CD4-positive, alpha-beta T cell (primary cell): ENCODE results near the gene TPM3. TPM values are rescaled to one million over a fixed set of nuclear protein-coding genes. Genes with fewer than 3 reads are reported as not detected.
A peak's percentile ranks its signal among the peaks of the same experiment; 100 is the strongest.

Source experiments
- ATAC-seq: fragments of 200-7000 bp; cut with Tn5 transposase; one replicate; pipeline ENCODE4 v1.10.0; 2022; ENCODE audit warnings: mild to moderate bottlenecking; ENCODE audit not compliant: poor library complexity
- CTCF ChIA-PET: fragments of 350-600 bp; sonication (Branson Sonifier 250); formaldehyde crosslinking; loops from one replicate; lab custom pipeline; 2021; ENCODE audit warnings: antibody characterized with exemption, inconsistent platforms; lab: Charles Lee
- POLR2A ChIA-PET: fragments of 350-600 bp; sonication (Branson Sonifier 250); formaldehyde crosslinking; loops from one replicate; lab custom pipeline; 2021; ENCODE audit warnings: antibody characterized with exemption, inconsistent platforms; lab: Charles Lee
- DNase-seq, 14 experiments: peaks; one replicate each; pipeline ENCODE4 v3.0.0-alpha.2; 2013 to 2020; ENCODE audit warnings: mixed read lengths in 2 of 14
- H3K27ac ChIP-seq, 2 donors: one replicate each; pipeline versions ENCODE4 v1.5.1 to v1.7.0; 2013; ENCODE audit warnings: low read length in 2 of 2, low read depth in 1 of 2, mild to moderate bottlenecking in 1 of 2
- H3K27me3 ChIP-seq, 2 experiments: 1 replicate in 1 of 2; 2 replicates in 1 of 2; pipeline versions ENCODE4 v1.6.1 to v1.7.0; 2013; ENCODE audit warnings: low read length in 2 of 2, control low read depth in 1 of 2, mild to moderate bottlenecking in 1 of 2, moderate library complexity in 1 of 2; ENCODE audit not compliant: insufficient read depth in 2 of 2, control insufficient read depth in 1 of 2
- H3K36me3 ChIP-seq: one replicate; pipeline ENCODE4 v1.6.1; 2013; ENCODE audit warnings: low read length, control low read depth; ENCODE audit not compliant: insufficient read depth
- H3K4me1 ChIP-seq: one replicate; pipeline ENCODE4 v1.6.1; 2013; ENCODE audit warnings: low read length, control low read depth; ENCODE audit not compliant: insufficient read depth
- H3K4me3 ChIP-seq: one replicate; pipeline ENCODE4 v1.5.1; 2013; ENCODE audit warnings: mild to moderate bottlenecking, low read length, moderate library complexity
- H3K9me3 ChIP-seq, 2 experiments: 1 replicate in 1 of 2; 2 replicates in 1 of 2; pipeline versions ENCODE4 v1.6.1 to v1.7.0; 2013; ENCODE audit warnings: low read length in 2 of 2, mild to moderate bottlenecking in 2 of 2, control low read depth in 1 of 2, moderate library complexity in 1 of 2; ENCODE audit not compliant: control insufficient read depth in 1 of 2, insufficient read depth in 1 of 2
- H3K27ac Mint-ChIP-seq: one replicate; pipeline ENCODE4 v1.8.0; 2020; ENCODE audit warnings: mixed read lengths
- H3K27me3 Mint-ChIP-seq: one replicate; pipeline ENCODE4 v1.8.0; 2021; ENCODE audit warnings: mixed read lengths
- H3K36me3 Mint-ChIP-seq: one replicate; pipeline ENCODE4 v1.8.0; 2021; ENCODE audit warnings: low read depth, mixed read lengths
- H3K4me1 Mint-ChIP-seq: one replicate; pipeline ENCODE4 v1.8.0; 2021; ENCODE audit warnings: low read depth, mixed read lengths
- H3K4me3 Mint-ChIP-seq: one replicate; pipeline ENCODE4 v1.8.0; 2020; ENCODE audit warnings: mild to moderate bottlenecking, mixed read lengths
- H3K9me3 Mint-ChIP-seq: one replicate; pipeline ENCODE4 v1.8.0; 2020; ENCODE audit warnings: mixed read lengths
- intact Hi-C, 2 experiments: fragments of 100-400 bp; cut with DNase I in 1 of 2; cut with micrococcal nuclease in 1 of 2; formaldehyde crosslinking; loops; one replicate each; pipeline versions ENCODE4 v1.15.1 to v1.9.0; 2023 to 2025; cut with DNase I, micrococcal nuclease
- total RNA-seq, 174 experiments: library from RNA in 2 of 174; stranded (reverse) in 2 of 174; gene quantifications; one replicate each; pipeline ENCODE4 v1.2.3 and lab custom pipeline; 2021 to 2026
- TF ChIP-seq, protein P1 (sequence below): fragments of 200-600 bp; IDR thresholded peaks from one replicate; pipeline ENCODE4 v1.8.0; 2022; ENCODE audit warnings: antibody characterized with exemption, mild to moderate bottlenecking

Gene TPM3
- total RNA-seq, 2 experiments from 2014 or later: 345 to 357 TPM

DNA sequence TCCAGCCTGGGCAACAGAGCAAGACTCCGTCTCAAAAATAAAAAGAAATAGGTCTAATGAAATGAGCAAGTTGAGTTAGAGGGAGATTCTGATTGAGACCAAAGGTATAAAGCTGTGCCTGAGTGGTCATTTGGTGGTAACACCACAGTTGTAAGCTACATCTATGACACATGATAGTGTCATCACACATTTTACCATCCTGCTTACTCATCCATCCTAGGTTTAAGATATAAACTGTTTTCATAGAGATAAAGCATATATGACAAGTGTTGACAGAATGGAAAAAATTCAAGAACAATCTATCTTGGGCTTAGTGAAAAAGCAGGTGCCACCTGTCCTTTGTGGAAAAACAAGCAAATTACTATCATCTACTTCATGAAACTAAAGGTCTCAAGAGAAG, 21.4 kb upstream of the TPM3 start:
- Histone ChIP-seq H3K4me3 (no peak overlapping the region), H3K27ac (no peak overlapping the region), H3K36me3 (peaks cover 74% of the 10 kb centered on the region), H3K9me3 (no peaks in the 10 kb centered on the region), H3K4me1 (peaks cover 16% of the 10 kb centered on the region), H3K27me3 (no peaks in the 10 kb centered on the region)
- Mint-ChIP-seq H3K9me3 (no peaks in the 10 kb centered on the region), H3K4me3 (no peak overlapping the region), H3K27ac (no peak overlapping the region), H3K4me1 (peaks cover 20% of the 10 kb centered on the region), H3K27me3 (no peaks in the 10 kb centered on the region), H3K36me3 (peaks cover 81% of the 10 kb centered on the region)
- ChIA-PET POLR2A (no interaction called here), CTCF (interaction anchor here (0.7 to 1.5 kb wide), 2 partner anchors 15 to 48 kb away, joined by 3 read pairs; no protein-coding TSS in a partner anchor)
- intact Hi-C loops: no loop called here
- DNase-seq (no peak), ATAC-seq (no peak)
- TF ChIP-seq, protein P1, sequence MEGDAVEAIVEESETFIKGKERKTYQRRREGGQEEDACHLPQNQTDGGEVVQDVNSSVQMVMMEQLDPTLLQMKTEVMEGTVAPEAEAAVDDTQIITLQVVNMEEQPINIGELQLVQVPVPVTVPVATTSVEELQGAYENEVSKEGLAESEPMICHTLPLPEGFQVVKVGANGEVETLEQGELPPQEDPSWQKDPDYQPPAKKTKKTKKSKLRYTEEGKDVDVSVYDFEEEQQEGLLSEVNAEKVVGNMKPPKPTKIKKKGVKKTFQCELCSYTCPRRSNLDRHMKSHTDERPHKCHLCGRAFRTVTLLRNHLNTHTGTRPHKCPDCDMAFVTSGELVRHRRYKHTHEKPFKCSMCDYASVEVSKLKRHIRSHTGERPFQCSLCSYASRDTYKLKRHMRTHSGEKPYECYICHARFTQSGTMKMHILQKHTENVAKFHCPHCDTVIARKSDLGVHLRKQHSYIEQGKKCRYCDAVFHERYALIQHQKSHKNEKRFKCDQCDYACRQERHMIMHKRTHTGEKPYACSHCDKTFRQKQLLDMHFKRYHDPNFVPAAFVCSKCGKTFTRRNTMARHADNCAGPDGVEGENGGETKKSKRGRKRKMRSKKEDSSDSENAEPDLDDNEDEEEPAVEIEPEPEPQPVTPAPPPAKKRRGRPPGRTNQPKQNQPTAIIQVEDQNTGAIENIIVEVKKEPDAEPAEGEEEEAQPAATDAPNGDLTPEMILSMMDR: no peak

DNA sequence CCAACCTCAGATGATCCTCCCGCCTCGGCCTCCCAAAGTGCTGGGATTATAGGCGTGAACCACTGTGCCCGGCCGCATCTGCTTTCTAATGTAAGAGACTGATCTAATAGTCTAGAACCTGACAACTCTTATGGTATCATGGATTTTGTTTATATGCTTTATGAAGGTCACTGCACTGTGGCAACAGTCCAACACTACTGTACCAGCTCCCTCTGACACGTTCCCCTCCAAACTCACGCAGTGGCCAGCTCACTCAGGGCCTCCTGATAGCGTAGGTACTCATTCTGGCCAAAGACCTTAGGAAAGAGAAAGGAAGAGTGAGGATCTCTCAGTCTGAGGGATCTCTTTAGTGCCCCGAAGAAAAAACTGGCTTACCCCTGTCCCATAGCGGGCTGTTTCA, 20.2 kb upstream of the TPM3 start:
- Histone ChIP-seq H3K4me1 (peaks cover 6% of the 10 kb centered on the region), H3K36me3 (peaks cover 73% of the 10 kb centered on the region), H3K27me3 (no peaks in the 10 kb centered on the region), H3K27ac (no peak overlapping the region), H3K4me3 (no peak overlapping the region), H3K9me3 (no peaks in the 10 kb centered on the region)
- Mint-ChIP-seq H3K9me3 (no peaks in the 10 kb centered on the region), H3K4me1 (peaks cover 8% of the 10 kb centered on the region), H3K36me3 (peaks cover 81% of the 10 kb centered on the region), H3K27me3 (no peaks in the 10 kb centered on the region), H3K4me3 (no peak overlapping the region), H3K27ac (peak overlapping the region; percentile 10)
- ChIA-PET CTCF (no interaction called here), POLR2A (no interaction called here)
- TF ChIP-seq, protein P1: no peak
- ATAC-seq: no peak
- intact Hi-C loops: no loop called here
- no peak for DNase-seq

DNA sequence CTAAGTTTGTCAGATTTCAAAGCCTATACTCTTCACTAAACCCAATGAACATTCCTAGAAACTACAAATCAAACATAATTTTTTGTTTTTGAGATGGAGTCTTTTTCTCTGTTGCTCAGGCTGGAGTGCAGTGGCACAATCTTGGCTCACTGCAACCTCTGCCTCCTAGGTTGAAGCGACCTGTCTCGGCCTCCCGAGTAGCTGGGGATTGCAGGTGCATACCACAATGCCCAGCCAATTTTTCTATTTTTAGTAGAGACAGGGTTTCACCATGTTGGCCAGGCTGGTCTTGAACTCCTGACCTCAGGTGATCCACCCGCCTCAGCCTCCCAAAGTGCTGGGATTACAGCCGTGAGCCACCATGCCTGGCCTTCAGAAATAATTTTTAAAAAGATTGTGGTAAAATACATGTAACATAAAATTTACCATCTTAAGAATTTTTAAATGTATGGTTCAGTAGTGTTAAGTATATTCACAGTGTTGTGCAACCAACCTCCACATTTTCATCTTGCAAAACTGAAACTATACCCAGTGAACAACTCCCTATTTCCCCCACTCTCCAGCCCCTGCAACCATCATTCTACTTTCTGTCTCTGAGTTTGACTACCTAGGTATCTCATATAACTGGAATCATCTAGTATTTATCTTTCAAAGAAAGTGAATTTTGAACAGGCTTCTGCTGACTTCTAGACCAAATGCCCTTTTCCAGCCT, 16.9 kb upstream of the TPM3 start:
- Mint-ChIP-seq H3K27ac (peak overlapping the region; percentile 47), H3K27me3 (no peaks in the 10 kb centered on the region), H3K9me3 (no peaks in the 10 kb centered on the region), H3K4me1 (peaks cover 9% of the 10 kb centered on the region), H3K36me3 (peaks cover 84% of the 10 kb centered on the region), H3K4me3 (no peak overlapping the region)
- Histone ChIP-seq H3K36me3 (peaks cover 73% of the 10 kb centered on the region), H3K27ac (no peak overlapping the region), H3K9me3 (no peaks in the 10 kb centered on the region), H3K4me1 (no peaks in the 10 kb centered on the region), H3K4me3 (no peak overlapping the region), H3K27me3 (no peaks in the 10 kb centered on the region)
- intact Hi-C loops: no loop called here
- CTCF ChIA-PET: no interaction called here
- TF ChIP-seq, protein P1: no peak
- ATAC-seq (no peak), DNase-seq (no peak)
- POLR2A ChIA-PET: interaction anchor here (0.7 kb wide), 1 partner anchor 425 kb away, joined by 4 read pairs; no protein-coding TSS in a partner anchor
